HK-2 (cell line): ENCODE data around the gene DCAF8.
"Not testable (repeated sequence)": the region's sequence is repeated elsewhere in the genome, so short reads cannot be mapped to it uniquely, and the experiment has no call there.

Experiments
- DNase-seq: peaks from one replicate; pipeline ENCODE4 v3.0.0-alpha.2; 2018; ENCODE audit not compliant: unreplicated experiment

DCAF8 gene

GRCh38 chr1:160261893-160262794, at the start of gene DCAF8:
TSS of gene DCAF8 (minus strand) at chr1:160262549. CDS start at chr1:160244008, 18,541 bp downstream.
- peak; percentile 97 for DNase-seq

GRCh38 chr1:160309571-160309970, 47.2 kb upstream of the DCAF8 start:
- no peak for DNase-seq

DNA sequence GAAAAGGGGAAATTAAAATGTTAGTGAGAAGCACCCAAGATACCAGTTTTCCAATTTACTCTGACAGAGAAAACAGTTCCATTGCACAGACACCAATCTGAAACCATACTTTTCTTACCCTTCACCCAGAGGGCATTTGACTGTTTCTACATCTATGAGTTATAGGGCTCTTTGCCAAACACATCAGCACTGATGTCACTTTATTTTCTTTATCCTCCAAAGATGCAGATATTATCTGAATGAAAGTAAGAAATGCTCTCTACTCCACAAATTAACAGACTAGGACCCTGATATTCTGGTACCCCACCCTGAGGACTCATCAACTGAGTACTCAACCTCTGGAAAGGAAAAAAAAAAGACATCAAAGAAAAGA, 46.8 kb upstream of the DCAF8 start:
- DNase-seq: no peak

DNA sequence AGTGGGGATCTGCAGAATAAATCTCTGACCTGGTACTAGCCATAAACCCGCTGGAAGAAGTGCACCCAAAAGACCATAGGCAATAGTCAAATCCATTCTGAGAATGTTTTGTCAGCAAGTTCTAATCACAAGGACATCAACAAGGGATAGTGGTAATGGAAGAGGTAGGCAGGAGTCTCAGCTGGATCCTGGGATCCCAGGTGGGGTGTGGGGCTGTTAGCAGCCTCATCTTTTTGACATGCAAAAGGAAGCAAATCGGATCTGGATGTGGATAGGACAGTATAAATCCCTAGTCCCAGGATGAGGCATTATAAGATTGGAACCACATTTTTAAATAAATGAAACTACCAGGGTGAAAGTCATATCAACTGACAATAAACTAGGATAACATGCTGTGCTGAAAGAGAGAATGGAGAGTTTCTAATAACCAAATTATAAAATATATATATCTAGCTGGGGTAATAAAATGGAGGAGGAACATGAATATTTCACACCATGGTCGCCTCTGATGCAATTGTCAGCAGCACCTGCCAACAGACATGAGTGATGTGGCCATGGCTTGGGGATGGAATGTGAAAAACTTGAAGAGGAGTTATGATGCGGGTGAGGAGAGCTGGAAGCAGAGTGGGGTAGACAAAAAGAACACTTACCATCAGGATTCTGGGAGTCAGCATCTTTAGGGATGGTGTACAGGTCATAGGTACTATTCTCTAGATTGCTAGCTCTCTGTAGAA, 46.3 kb upstream of the DCAF8 start:
- DNase-seq: no peak

GRCh38 chr1:160307118-160307791, 44.9 kb upstream of the DCAF8 start:
- no peak for DNase-seq

DNA sequence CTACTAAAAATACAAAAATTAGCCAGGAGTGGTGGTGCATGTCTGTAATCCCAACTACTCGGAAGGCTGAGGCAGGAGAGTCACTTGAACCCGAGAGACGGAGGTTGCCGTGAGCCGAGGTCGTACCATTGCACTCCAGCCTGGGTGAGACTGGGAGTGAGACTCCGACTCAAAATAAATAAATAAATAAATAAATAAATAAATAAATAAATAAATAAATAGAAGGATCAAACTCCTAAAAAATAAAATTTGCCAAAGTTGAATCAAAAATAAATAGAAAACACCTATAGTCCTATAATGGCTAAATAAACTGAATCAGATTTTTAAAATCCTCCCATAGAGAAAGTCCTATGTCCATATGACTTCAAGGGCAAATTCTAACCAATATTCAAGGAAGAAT, 37.8 kb upstream of the DCAF8 start:
- no peak for DNase-seq

- DNase-seq: no peak
Measured at GRCh38 chr1:160296036-160296435, 33.7 kb upstream of the DCAF8 start.

GRCh38 chr1:160293020-160293968, 30.9 kb upstream of the DCAF8 start:
- DNase-seq: no peak

DNA sequence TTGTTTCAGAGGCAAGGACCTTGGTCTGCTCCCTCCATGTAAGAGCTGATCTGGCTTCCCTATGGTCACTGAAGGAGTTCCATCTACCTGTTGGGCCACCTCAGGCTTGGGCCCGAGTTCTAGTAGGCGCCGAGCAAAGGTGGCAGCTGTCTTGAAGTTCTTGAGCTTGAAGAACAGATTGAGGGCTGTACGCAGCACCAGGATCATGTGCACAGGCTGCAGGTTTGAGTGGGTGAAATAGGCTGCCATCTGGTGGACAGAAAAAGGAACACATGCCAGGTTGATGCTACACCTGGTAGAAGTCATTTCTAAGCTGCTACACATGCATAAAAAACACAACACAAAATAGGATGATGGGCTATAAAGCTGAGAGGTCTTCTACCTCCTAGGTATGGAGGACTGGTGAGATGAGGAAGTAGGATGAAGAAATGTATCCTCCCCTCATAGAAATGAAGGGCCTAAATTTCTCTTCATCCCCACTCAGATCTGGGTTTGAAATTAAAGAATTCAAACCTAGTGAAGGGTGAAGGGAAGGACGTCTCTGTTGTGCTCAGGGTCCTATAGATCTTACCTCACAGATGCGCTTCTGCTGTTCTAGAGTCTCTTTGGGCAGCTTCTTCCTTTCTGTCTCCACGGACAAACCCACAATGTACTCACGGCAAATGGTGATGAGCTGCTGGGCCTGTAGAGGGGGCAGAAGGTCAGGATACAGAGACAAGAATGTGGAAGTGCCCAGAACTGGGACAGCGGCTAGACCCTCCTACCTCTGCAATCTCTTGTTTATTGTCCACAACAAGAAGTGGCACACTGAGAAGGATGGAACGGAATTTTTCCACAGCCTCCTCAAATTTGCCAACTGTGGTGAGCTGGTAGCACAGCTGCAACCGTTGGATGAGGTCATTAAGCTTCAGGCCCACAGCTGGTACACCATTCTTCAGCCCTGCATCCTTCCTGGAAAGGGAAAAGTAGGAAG, 29.2 kb upstream of the DCAF8 start:
- peak; percentile 44 for DNase-seq

- DNase-seq: not testable (repeated sequence)
Measured at GRCh38 chr1:160287769-160288168, 25.4 kb upstream of the DCAF8 start.

DNA sequence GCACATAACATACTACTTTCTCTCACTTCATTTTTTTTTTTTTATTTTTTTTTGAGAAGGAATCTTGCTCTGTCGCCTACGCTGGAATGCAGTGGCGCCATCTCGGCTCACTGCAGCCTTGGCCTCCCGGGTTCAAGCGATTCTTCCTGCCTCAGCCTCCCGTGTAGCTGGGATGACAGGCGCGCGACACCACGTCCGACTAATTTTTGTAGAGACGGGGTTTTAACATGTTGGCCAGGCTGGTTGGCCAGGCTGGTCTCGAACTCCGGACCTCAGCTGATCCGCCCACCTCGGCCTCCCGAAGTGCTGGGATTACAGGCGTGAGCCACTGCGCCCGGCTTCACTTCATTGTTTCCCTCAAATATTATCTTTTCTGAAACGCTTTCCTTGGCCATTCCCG, 23.2 kb upstream of the DCAF8 start:
- DNase-seq: no peak

- peak; percentile 92 for DNase-seq
Measured at GRCh38 chr1:160284782-160285344, 22.5 kb upstream of the DCAF8 start, which contains the start of gene PEX19. TSS of gene PEX19 (minus strand) at chr1:160285133. CDS start at chr1:160285124, 9 bp downstream.

- DNase-seq: peak; percentile 26
Measured at GRCh38 chr1:160284220-160284781, 22.0 kb upstream of the DCAF8 start.

DNA sequence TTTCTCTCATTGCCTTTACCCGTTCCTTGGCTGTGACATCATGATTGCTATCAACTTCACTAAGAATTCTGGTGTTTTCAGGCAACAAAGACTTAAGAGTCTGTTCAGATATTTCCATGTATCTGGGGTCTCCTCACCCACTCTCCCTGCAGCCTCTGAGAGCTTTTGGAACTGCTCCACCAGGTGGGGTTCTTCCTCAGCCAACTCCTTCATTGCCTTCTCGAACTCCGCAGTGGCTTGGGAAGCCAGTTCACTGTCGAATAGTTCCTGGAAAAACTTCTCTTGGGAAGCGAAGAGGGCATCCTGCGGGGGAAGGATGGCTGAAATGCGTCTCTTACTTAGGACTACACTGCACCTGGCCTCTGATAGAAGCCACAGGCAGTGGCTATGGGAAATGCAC, 20.5 kb upstream of the DCAF8 start:
- DNase-seq: no peak

DNA sequence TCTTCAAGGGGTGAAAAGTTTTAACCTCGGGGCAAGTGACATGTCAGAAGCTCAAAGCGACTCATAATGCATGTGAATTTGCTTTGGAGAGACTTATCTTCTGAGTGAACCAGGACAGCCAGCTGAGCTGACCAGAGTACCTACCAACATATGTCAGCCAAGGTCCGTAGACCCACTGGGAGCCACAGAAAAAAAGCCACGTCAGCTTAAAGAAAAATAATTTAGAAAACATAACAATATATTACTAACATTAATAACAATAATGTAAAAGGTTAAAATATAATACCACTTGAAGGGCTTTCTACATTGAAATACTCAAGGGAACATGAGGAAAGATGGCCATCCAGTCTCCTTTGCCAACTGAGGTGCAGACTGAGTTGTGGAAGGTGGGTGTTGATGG, 15.6 kb upstream of the DCAF8 start:
- no peak for DNase-seq

- no peak for DNase-seq
Measured at GRCh38 chr1:160277330-160277729, 15.0 kb upstream of the DCAF8 start.

- DNase-seq: no peak
Measured at GRCh38 chr1:160271025-160271424, 8.7 kb upstream of the DCAF8 start.

DNA sequence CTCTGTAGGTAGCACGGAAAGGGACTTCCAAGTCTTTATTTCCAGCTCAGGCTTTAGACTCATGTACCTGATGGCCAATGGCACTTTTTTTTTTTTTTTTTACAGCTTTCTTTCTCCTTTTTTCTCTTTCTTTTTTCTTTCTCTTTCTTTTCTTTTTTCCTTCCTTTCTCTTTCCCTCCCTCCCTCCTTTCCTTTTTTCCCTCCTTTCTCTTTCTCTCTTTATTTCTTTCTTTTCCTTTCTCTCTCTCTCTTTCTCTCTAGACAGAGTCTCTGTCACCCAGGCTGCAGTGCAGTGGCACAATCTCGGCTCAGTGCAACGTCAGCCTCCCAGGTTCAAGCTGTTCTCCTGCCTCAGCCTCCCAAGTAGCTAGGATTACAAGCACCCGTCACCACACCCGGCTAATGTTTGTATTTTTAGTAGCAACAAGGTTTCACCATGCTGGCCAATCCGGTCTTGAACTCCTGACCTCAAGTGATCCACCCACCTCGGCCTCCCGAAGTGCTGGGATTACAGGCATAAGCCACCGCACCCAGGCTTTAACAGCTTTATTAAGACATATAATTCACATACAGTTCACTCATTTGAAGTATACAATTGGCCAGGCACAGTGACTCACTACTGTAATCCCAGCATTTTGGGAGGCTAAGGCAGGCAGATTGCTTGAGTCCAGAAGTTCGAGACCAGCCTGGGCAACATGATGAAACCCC, 5.1 kb upstream of the DCAF8 start:
- DNase-seq: no peak
